ENCODE measurements around the gene THAP4. TPM values are rescaled to one million over a fixed set of nuclear protein-coding genes. Genes with fewer than 3 reads are reported as not detected.
A peak's percentile ranks its signal among the peaks of the same experiment; 100 is the strongest.

Gene THAP4
- total RNA-seq, 2 donors from 2014 or later, result 54.6 to 66.1 TPM

DNA sequence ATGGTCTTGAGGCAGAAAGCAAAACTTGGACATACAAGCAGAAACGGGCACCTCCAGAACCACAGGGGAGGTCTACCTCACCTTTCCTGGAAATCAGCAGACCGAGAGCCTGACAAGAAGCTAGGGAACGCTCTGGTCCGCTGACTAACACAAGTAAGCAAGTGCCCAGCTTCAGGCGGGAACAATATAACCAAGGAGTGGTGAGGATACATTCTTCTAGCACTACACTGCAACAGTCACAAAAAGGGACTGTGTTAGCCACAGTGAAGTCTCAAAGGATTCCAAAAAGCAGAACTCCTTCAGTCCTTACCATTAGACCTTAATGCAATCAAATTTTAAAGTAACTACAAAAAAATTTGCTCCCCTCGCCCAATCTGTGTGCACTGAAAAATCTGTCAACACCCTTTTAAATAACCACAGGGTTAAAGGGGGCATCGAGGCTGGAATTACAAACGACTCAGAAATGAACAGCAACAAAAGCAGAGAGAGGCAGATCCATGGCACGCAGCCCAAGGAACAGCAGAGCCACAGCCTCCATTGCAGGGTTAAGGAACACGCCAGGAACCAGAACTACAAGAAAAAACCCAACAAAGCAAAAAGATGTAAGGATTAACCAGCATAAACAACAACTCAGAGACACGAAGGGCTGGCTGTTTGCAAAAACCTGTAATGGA lies 7.1 kb downstream of the THAP4 start:
- no peaks in the 10 kb centered on the region for H3K27me3 ChIP-seq (ENCODE audit: control insufficient read depth, insufficient read depth, low read length, poor library complexity, severe bottlenecking)
- DNase-seq, result no peak
- no peaks in the 10 kb centered on the region for H3K9me3 ChIP-seq (ENCODE audit: control insufficient read depth, low read length)
- no peak overlapping the region for H3K4me3 ChIP-seq (ENCODE audit: low read length)
- peaks cover 51% of the 10 kb centered on the region for H3K36me3 ChIP-seq (ENCODE audit: control insufficient read depth, insufficient read depth, low read length)
- H3K27ac Mint-ChIP-seq, result peak overlapping the region; percentile 8
- H3K27ac ChIP-seq (ENCODE audit: low read depth, low read length), result no peak overlapping the region
- TF ChIP-seq, protein P1, sequence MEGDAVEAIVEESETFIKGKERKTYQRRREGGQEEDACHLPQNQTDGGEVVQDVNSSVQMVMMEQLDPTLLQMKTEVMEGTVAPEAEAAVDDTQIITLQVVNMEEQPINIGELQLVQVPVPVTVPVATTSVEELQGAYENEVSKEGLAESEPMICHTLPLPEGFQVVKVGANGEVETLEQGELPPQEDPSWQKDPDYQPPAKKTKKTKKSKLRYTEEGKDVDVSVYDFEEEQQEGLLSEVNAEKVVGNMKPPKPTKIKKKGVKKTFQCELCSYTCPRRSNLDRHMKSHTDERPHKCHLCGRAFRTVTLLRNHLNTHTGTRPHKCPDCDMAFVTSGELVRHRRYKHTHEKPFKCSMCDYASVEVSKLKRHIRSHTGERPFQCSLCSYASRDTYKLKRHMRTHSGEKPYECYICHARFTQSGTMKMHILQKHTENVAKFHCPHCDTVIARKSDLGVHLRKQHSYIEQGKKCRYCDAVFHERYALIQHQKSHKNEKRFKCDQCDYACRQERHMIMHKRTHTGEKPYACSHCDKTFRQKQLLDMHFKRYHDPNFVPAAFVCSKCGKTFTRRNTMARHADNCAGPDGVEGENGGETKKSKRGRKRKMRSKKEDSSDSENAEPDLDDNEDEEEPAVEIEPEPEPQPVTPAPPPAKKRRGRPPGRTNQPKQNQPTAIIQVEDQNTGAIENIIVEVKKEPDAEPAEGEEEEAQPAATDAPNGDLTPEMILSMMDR (conservative IDR thresholded peaks at IDR 0.05), result no peak
- H3K4me1 Mint-ChIP-seq, result no peaks in the 10 kb centered on the region
- no peak overlapping the region for H3K4me3 Mint-ChIP-seq
- no peaks in the 10 kb centered on the region for H3K9me3 Mint-ChIP-seq
- WGBS, 2 experiments (ENCODE audit: insufficient coverage in 1 of 2, insufficient read length in 1 of 2), result 90 to 95% methylated on average over 6 to 11 of the region's 11 CpGs
- no peaks in the 10 kb centered on the region for H3K4me1 ChIP-seq (ENCODE audit: control insufficient read depth, insufficient read depth, low read length)
- H3K36me3 Mint-ChIP-seq (ENCODE audit: low read depth), result peaks cover 38% of the 10 kb centered on the region
- H3K27me3 Mint-ChIP-seq (ENCODE audit: insufficient read depth), result no peaks in the 10 kb centered on the region
- no peak overlapping the region for H3K9ac ChIP-seq (ENCODE audit: extremely low read depth, low read length, poor library complexity, severe bottlenecking)

DNA sequence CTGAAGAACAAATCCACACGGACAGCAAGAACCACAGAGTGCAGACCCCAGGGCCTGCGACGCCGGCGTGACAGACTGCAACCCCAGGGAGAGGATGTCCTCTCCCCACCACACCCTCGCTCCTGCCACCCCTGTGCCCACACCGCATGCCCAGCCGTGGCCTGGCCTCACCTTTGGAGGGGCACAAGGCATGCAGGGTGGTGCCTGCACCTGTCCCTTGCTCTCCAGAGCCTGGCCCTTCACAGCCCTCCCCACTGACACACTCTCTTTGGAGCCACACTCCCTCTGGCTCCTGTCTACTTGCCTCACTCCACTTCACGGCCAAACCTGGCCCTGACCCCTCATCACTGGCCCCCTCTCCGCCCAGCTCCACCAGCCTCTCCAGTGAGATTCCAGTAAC lies 9.3 kb downstream of the THAP4 start:
- Mint-ChIP-seq H3K9me3 (no peaks in the 10 kb centered on the region), H3K27ac (peak overlapping the region; percentile 70), H3K4me1 (no peaks in the 10 kb centered on the region), H3K27me3 (ENCODE audit: insufficient read depth) (no peaks in the 10 kb centered on the region), H3K36me3 (ENCODE audit: low read depth) (peaks cover 36% of the 10 kb centered on the region), H3K4me3 (no peak overlapping the region)
- H3K4me1 ChIP-seq (ENCODE audit: control insufficient read depth, insufficient read depth, low read length), result no peaks in the 10 kb centered on the region
- no peak for DNase-seq
- no peaks in the 10 kb centered on the region for H3K27me3 ChIP-seq (ENCODE audit: control insufficient read depth, insufficient read depth, low read length, poor library complexity, severe bottlenecking)
- H3K4me3 ChIP-seq (ENCODE audit: low read length), result no peak overlapping the region
- H3K36me3 ChIP-seq (ENCODE audit: control insufficient read depth, insufficient read depth, low read length), result peaks cover 38% of the 10 kb centered on the region
- H3K9me3 ChIP-seq (ENCODE audit: control insufficient read depth, low read length), result no peaks in the 10 kb centered on the region
- 89 to 92% methylated on average over 2 to 10 of the region's 10 CpGs for WGBS, 2 experiments (ENCODE audit: insufficient coverage in 1 of 2, insufficient read length in 1 of 2)
- no peak overlapping the region for H3K9ac ChIP-seq (ENCODE audit: extremely low read depth, low read length, poor library complexity, severe bottlenecking)
- TF ChIP-seq, protein P1 (conservative IDR thresholded peaks at IDR 0.05), result no peak
- no peak overlapping the region for H3K27ac ChIP-seq (ENCODE audit: low read depth, low read length)

DNA sequence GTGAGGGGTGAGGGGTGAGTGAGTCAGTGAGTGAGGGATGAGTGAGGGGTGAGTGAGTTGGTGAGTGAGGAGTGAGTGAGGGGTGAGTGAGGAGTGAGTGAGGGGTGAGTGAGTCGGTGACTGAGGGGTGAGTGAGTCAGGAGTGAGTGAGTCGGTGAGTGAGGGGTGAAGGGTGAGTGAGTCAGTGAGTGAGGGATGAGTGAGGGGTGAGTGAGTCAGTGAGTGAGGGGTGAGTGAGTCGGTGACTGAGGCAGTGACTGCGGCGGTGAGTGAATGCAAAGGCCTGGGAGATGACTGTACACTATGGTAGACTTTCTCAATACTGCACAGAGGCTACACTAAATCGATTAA lies 16.6 kb downstream of the THAP4 start:
- H3K36me3 Mint-ChIP-seq (ENCODE audit: low read depth), result peaks cover 29% of the 10 kb centered on the region
- Histone ChIP-seq H3K4me1 (ENCODE audit: control insufficient read depth, insufficient read depth, low read length) (no peaks in the 10 kb centered on the region), H3K4me3 (ENCODE audit: low read length) (no peak overlapping the region), H3K9ac (ENCODE audit: extremely low read depth, low read length, poor library complexity, severe bottlenecking) (no peak overlapping the region), H3K27me3 (ENCODE audit: control insufficient read depth, insufficient read depth, low read length, poor library complexity, severe bottlenecking) (no peaks in the 10 kb centered on the region), H3K9me3 (ENCODE audit: control insufficient read depth, low read length) (peaks cover 8% of the 10 kb centered on the region), H3K27ac (ENCODE audit: low read depth, low read length) (no peak overlapping the region), H3K36me3 (ENCODE audit: control insufficient read depth, insufficient read depth, low read length) (peaks cover 28% of the 10 kb centered on the region)
- DNase-seq, result no peak
- no peaks in the 10 kb centered on the region for H3K27me3 Mint-ChIP-seq (ENCODE audit: insufficient read depth)
- peaks cover 16% of the 10 kb centered on the region for H3K4me1 Mint-ChIP-seq
- H3K9me3 Mint-ChIP-seq, result peaks cover 6% of the 10 kb centered on the region
- H3K27ac Mint-ChIP-seq, result no peak overlapping the region
- H3K4me3 Mint-ChIP-seq, result no peak overlapping the region
- 95 to 100% methylated on average over 5 to 6 of the region's 6 CpGs for WGBS, 2 experiments (ENCODE audit: insufficient coverage in 1 of 2, insufficient read length in 1 of 2)
- TF ChIP-seq, protein P1 (conservative IDR thresholded peaks at IDR 0.05), result no peak

Data from endodermal cell (in vitro differentiated cells).